ENCODE measurements around the gene DEFB129.

The DEFB129 gene

GRCh38 chr20:237929-238328 is 10.9 kb downstream of the DEFB129 start:
- no peak for TF ChIP-seq POLR2AphosphoS5 (IDR thresholded peaks at IDR 0.05; ENCODE audit: low read depth)
- TF ChIP-seq SPI1 (IDR thresholded peaks at IDR 0.05; ENCODE audit: borderline replicate concordance, low read depth) = no peak
- TF ChIP-seq, protein P1, sequence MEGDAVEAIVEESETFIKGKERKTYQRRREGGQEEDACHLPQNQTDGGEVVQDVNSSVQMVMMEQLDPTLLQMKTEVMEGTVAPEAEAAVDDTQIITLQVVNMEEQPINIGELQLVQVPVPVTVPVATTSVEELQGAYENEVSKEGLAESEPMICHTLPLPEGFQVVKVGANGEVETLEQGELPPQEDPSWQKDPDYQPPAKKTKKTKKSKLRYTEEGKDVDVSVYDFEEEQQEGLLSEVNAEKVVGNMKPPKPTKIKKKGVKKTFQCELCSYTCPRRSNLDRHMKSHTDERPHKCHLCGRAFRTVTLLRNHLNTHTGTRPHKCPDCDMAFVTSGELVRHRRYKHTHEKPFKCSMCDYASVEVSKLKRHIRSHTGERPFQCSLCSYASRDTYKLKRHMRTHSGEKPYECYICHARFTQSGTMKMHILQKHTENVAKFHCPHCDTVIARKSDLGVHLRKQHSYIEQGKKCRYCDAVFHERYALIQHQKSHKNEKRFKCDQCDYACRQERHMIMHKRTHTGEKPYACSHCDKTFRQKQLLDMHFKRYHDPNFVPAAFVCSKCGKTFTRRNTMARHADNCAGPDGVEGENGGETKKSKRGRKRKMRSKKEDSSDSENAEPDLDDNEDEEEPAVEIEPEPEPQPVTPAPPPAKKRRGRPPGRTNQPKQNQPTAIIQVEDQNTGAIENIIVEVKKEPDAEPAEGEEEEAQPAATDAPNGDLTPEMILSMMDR (IDR thresholded peaks at IDR 0.05; ENCODE audit: insufficient read depth, low read length) = no peak
- no peak for TF ChIP-seq GABPA (IDR thresholded peaks at IDR 0.05; ENCODE audit: low read depth)
- TF ChIP-seq, protein P2, sequence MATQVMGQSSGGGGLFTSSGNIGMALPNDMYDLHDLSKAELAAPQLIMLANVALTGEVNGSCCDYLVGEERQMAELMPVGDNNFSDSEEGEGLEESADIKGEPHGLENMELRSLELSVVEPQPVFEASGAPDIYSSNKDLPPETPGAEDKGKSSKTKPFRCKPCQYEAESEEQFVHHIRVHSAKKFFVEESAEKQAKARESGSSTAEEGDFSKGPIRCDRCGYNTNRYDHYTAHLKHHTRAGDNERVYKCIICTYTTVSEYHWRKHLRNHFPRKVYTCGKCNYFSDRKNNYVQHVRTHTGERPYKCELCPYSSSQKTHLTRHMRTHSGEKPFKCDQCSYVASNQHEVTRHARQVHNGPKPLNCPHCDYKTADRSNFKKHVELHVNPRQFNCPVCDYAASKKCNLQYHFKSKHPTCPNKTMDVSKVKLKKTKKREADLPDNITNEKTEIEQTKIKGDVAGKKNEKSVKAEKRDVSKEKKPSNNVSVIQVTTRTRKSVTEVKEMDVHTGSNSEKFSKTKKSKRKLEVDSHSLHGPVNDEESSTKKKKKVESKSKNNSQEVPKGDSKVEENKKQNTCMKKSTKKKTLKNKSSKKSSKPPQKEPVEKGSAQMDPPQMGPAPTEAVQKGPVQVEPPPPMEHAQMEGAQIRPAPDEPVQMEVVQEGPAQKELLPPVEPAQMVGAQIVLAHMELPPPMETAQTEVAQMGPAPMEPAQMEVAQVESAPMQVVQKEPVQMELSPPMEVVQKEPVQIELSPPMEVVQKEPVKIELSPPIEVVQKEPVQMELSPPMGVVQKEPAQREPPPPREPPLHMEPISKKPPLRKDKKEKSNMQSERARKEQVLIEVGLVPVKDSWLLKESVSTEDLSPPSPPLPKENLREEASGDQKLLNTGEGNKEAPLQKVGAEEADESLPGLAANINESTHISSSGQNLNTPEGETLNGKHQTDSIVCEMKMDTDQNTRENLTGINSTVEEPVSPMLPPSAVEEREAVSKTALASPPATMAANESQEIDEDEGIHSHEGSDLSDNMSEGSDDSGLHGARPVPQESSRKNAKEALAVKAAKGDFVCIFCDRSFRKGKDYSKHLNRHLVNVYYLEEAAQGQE (IDR thresholded peaks at IDR 0.05; ENCODE audit: insufficient replicate concordance, low read depth) = no peak
- peak overlapping the region; percentile 29 for H3K4me3 ChIP-seq (replicated peaks; ENCODE audit: insufficient read depth, low read length)
- H3K27ac ChIP-seq (replicated peaks) = peak overlapping the region; percentile 39
- DNase-seq (ENCODE audit: low read depth in 1 of 2, low spot score in 1 of 2) = peak in 1 of 2 experiments; percentile 22
- H3K27me3 ChIP-seq (ENCODE audit: insufficient read depth, poor library complexity, severe bottlenecking) = no peaks in the 10 kb centered on the region

- Histone ChIP-seq H3K27me3 (ENCODE audit: insufficient read depth, poor library complexity, severe bottlenecking) (no peaks in the 10 kb centered on the region), H3K4me3 (replicated peaks; ENCODE audit: insufficient read depth, low read length) (no peak overlapping the region), H3K27ac (replicated peaks) (no peak overlapping the region)
- DNase-seq (ENCODE audit: low read depth in 1 of 2, low spot score in 1 of 2) = no peak
- TF ChIP-seq POLR2AphosphoS5 (IDR thresholded peaks at IDR 0.05; ENCODE audit: low read depth) (no peak), GABPA (IDR thresholded peaks at IDR 0.05; ENCODE audit: low read depth) (no peak), SPI1 (IDR thresholded peaks at IDR 0.05; ENCODE audit: borderline replicate concordance, low read depth) (no peak)
- TF ChIP-seq, protein P1 (IDR thresholded peaks at IDR 0.05; ENCODE audit: insufficient read depth, low read length) = no peak
- TF ChIP-seq, protein P2 (IDR thresholded peaks at IDR 0.05; ENCODE audit: insufficient replicate concordance, low read depth) = no peak
Observed at GRCh38 chr20:242905-243304, 15.8 kb downstream of the DEFB129 start.

DNA sequence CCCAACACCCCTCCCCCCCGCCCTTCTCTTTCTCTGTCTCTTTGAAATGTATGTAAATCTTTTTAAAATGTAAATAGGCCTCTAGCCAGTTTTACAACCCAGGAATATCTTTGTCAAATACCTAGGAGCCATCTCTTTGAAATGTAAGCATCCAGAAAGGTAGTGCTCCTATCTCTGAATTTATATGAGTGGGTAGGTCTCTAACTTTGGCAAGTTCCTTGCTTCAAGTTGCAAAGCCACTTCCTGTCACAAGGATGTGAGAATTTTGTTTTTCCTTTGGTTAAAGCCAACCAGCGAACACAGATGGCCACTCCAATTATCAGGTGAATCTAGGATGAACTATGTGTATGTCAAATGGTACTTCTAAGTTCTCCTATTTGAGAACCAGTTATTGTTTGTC is 24.3 kb downstream of the DEFB129 start:
- TF ChIP-seq, protein P2 (IDR thresholded peaks at IDR 0.05; ENCODE audit: insufficient replicate concordance, low read depth) = no peak
- no peak for TF ChIP-seq GABPA (IDR thresholded peaks at IDR 0.05; ENCODE audit: low read depth)
- no peak for TF ChIP-seq SPI1 (IDR thresholded peaks at IDR 0.05; ENCODE audit: borderline replicate concordance, low read depth)
- no peak for TF ChIP-seq POLR2AphosphoS5 (IDR thresholded peaks at IDR 0.05; ENCODE audit: low read depth)
- TF ChIP-seq, protein P1 (IDR thresholded peaks at IDR 0.05; ENCODE audit: insufficient read depth, low read length) = no peak
- no peak for DNase-seq (ENCODE audit: low read depth in 1 of 2, low spot score in 1 of 2)
- H3K27me3 ChIP-seq (ENCODE audit: insufficient read depth, poor library complexity, severe bottlenecking) = no peaks in the 10 kb centered on the region
- H3K27ac ChIP-seq (replicated peaks) = no peak overlapping the region
- no peak overlapping the region for H3K4me3 ChIP-seq (replicated peaks; ENCODE audit: insufficient read depth, low read length)

Measured in HL-60 (cell line).